SK-N-SH (cell line): Measurements from ENCODE around the gene TOR4A. TPM values are rescaled to one million over a fixed set of nuclear protein-coding genes. Genes with fewer than 3 reads are reported as not detected.

Source experiments
- CTCF ChIA-PET: fragments of 300-600, 350-600 bp; formaldehyde crosslinking; extraction: SDS; loops from one replicate; lab custom pipeline; 2021; lab: Yijun Ruan, JAX
- POLR2A ChIA-PET: fragments of 350-600 bp; sonication (Branson Sonifier 250); formaldehyde crosslinking; extraction: SDS; loops from one replicate; lab custom pipeline; 2020; ENCODE audit warnings: antibody characterized with exemption, inconsistent platforms; lab: Yijun Ruan, JAX
- DNase-seq: peaks from one replicate; pipeline ENCODE4 v3.0.0; 2012
- H2AFZ ChIP-seq: fragments of 200-600 bp; sonication (generic); 2 replicates; pipeline ENCODE4 v1.8.1; 2016; ENCODE audit warnings: antibody characterized with exemption, mild to moderate bottlenecking, low read depth
- H3F3A ChIP-seq: fragments of 200-600 bp; sonication (generic); replicated peaks from 2 replicates; pipeline ENCODE3; 2016; ENCODE audit warnings: antibody characterized with exemption, mild to moderate bottlenecking; ENCODE audit not compliant: insufficient read depth
- H3K27ac ChIP-seq, 2 experiments: fragments of 200-500 bp in 1 of 2; fragments of 200-600 bp in 1 of 2; sonication (Bioruptor generic) in 1 of 2; sonication (generic), shearing (Covaris generic) in 1 of 2; 2 replicates each; pipeline versions ENCODE4 v1.5.1 to v1.6.1; 2014 to 2016; ENCODE audit warnings: low read depth in 2 of 2, inconsistent platforms in 1 of 2, low read length in 1 of 2, mild to moderate bottlenecking in 1 of 2, mixed read lengths in 1 of 2
- H3K27me3 ChIP-seq: fragments of 200-600 bp; sonication (generic), shearing (Covaris generic); 2 replicates; pipeline ENCODE4 v1.6.1; 2016; ENCODE audit warnings: mixed run types; ENCODE audit not compliant: insufficient read depth
- H3K36me3 ChIP-seq, 2 experiments: fragments of 200-500 bp in 1 of 2; fragments of 200-600 bp in 1 of 2; sonication (Bioruptor generic) in 1 of 2; sonication (generic) in 1 of 2; replicated peaks in 1 of 2; 2 replicates each; pipeline versions ENCODE3 to v1.5.1; 2014 to 2016; ENCODE audit warnings: low read length in 1 of 2, mild to moderate bottlenecking in 1 of 2; ENCODE audit not compliant: insufficient read depth in 2 of 2, control insufficient read depth in 1 of 2
- H3K4me1 ChIP-seq, 2 experiments: fragments of 200-500 bp in 1 of 2; fragments of 200-600 bp in 1 of 2; sonication (Bioruptor generic) in 1 of 2; sonication (generic), shearing (Covaris generic) in 1 of 2; 2 replicates each; pipeline versions ENCODE4 v1.5.1 to v1.6.1; 2014 to 2016; ENCODE audit warnings: low read depth in 1 of 2, low read length in 1 of 2, mixed run types in 1 of 2; ENCODE audit not compliant: insufficient read depth in 2 of 2, control insufficient read depth in 1 of 2
- H3K4me2 ChIP-seq: fragments of 200-600 bp; sonication (generic), shearing (Covaris generic); 2 replicates; pipeline ENCODE4 v1.6.1; 2017; ENCODE audit warnings: mixed run types
- H3K4me3 ChIP-seq, 2 experiments: fragments of 200-500 bp in 1 of 2; fragments of 200-600 bp in 1 of 2; sonication (Bioruptor generic) in 1 of 2; sonication (generic), shearing (Covaris generic) in 1 of 2; 2 replicates each; pipeline versions ENCODE4 v1.5.1 to v1.8.1; 2014 to 2016; ENCODE audit warnings: low read depth in 2 of 2, inconsistent platforms in 1 of 2, low read length in 1 of 2, mild to moderate bottlenecking in 1 of 2, mixed read lengths in 1 of 2, moderate library complexity in 1 of 2
- H3K79me2 ChIP-seq: fragments of 200-600 bp; sonication (generic); 2 replicates; pipeline ENCODE4 v1.8.1; 2017; ENCODE audit warnings: mild to moderate bottlenecking; ENCODE audit not compliant: insufficient read depth
- H3K9ac ChIP-seq: fragments of 200-600 bp; sonication (generic); 2 replicates; pipeline ENCODE4 v1.6.1; 2017; ENCODE audit warnings: mixed run types
- H3K9me2 ChIP-seq: fragments of 200-600 bp; sonication (generic); 2 replicates; pipeline ENCODE4 v1.6.1; 2017; ENCODE audit warnings: mixed run types
- H3K9me3 ChIP-seq: fragments of 200-600 bp; sonication (generic); 2 replicates; pipeline ENCODE4 v1.6.1; 2017; ENCODE audit warnings: mixed run types, mild to moderate bottlenecking, moderate library complexity
- H4K20me1 ChIP-seq: fragments of 200-600 bp; sonication (generic); 2 replicates; pipeline ENCODE4 v1.6.1; 2017; ENCODE audit warnings: mild to moderate bottlenecking, mixed run types; ENCODE audit not compliant: insufficient read depth
- CHD2 ChIP-seq: fragments of 150-350 bp; IDR thresholded peaks from 2 replicates; pipeline ENCODE4 v1.6.1; 2018; ENCODE audit warnings: low read length; ENCODE audit not compliant: partially characterized antibody
- ELF1 ChIP-seq: IDR thresholded peaks from 2 replicates; pipeline ENCODE4 v1.4.0; 2012
- EZH2phosphoT487 ChIP-seq: fragments of 200-600 bp; sonication (generic); IDR thresholded peaks from 2 replicates; pipeline ENCODE4 v1.6.1; 2017; ENCODE audit warnings: low read depth, mixed run types, mild to moderate bottlenecking, antibody characterized with exemption, moderate library complexity, borderline replicate concordance
- FOXJ3 ChIP-seq: sonication (generic); formaldehyde crosslinking; IDR thresholded peaks from 2 replicates; pipeline ENCODE4 v1.5.1; 2020; ENCODE audit warnings: mild to moderate bottlenecking, missing genetic modification reagents
- GATA2 ChIP-seq: sonication (generic); formaldehyde crosslinking; IDR thresholded peaks from 2 replicates; pipeline ENCODE4 v1.5.0; 2020; ENCODE audit warnings: mild to moderate bottlenecking, missing genetic modification reagents
- MEF2A ChIP-seq: IDR thresholded peaks from 2 replicates; pipeline ENCODE4 v1.4.0; 2012; ENCODE audit warnings: low read depth, borderline replicate concordance
- RAD21 ChIP-seq: IDR thresholded peaks from 2 replicates; pipeline ENCODE4 v1.6.1; 2012; ENCODE audit warnings: mild to moderate bottlenecking, low read length
- RFX5 ChIP-seq: IDR thresholded peaks from 2 replicates; pipeline ENCODE4 v1.6.1; 2012; ENCODE audit warnings: mild to moderate bottlenecking, improper control_type of control experiment, low read length
- SIN3A ChIP-seq: IDR thresholded peaks from 2 replicates; pipeline ENCODE4 v1.6.1; 2012; ENCODE audit warnings: low read depth, mild to moderate bottlenecking, low read length, moderate library complexity, borderline replicate concordance
- WGBS: methylation state at CpG from one replicate; pipeline ENCODE4 v1.1.6; 2017; ENCODE audit warnings: low lambda C conversion rate; 5-methylcytosine and 5-hydroxymethylcytosine counted together
- polyA plus RNA-seq, 3 experiments: library from polyadenylated mRNA; depleted of rRNA; stranded (reverse); fragments of >200 nt; gene quantifications; 2 replicates each; pipeline ENCODE4 v1.2.3, GENCODE V29; 2012
- TF ChIP-seq, protein P1 (sequence below): IDR thresholded peaks from 2 replicates; pipeline ENCODE4 v1.4.0; 2012; ENCODE audit warnings: low read depth
- TF ChIP-seq, protein P2 (sequence below): fragments of 200-600 bp; sonication (generic); IDR thresholded peaks from 2 replicates; pipeline ENCODE4 v1.6.1; 2017; ENCODE audit warnings: antibody characterized with exemption, mild to moderate bottlenecking, moderate library complexity
- TF ChIP-seq, protein P3 (sequence below): IDR thresholded peaks from 2 replicates; pipeline ENCODE4 v1.6.1; 2012; ENCODE audit warnings: mild to moderate bottlenecking, low read depth, low read length, moderate library complexity

Gene TOR4A
- polyA plus RNA-seq, 1 of the 3 experiments (the other 2 are of a cell fraction): 0.81 TPM

DNA sequence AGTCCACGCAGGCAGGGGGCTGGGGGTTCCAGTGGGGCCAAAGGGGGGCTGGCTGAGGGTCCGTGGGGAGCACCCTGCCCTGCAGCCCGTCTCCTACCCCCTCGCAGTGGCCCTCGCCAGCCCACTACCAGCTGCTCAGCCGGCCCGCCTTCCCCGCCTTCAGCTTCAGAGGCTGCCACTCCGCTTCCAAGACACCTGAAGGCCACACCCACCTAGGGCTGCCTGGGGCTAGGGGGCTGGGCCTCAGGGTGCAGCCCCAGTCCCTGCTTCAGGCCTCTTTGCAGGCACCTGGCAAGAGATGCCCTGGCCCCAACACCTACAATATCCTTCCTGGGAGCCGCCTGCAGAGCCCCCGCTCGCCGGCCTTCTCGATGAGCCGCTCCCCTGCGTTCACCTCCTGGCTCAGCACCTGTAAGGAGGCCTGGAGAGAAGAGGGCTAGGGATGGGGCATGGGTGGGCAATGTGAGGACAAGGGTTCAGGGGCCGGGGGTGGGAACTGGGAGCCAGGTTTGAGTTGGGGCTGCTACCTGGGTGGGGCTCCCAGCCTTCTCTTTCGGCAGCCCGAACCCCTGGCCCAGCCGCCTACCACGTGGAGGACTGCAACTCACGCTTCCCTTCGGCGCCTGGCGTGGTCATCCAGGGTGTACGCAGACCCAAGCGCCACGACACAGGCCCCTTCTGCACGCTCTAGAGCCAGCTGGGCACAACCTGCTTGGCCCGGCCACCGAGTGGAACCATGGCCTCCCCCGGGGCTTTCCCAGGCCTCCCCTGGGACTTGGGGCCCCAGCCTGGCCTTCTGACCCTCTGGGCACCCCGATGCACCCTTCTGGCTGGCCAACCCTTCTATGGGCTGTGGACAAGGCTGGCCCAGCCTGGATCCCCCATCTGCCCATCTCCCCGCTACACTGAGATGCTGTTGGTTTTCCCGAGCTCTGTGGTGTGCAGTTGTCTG, 24.7 kb upstream of the TOR4A start:
- H3K9ac ChIP-seq: no peak overlapping the region
- H3K9me3 ChIP-seq: no peaks in the 10 kb centered on the region
- no peak for DNase-seq
- H3K4me1 ChIP-seq: peaks cover 0 to 26% of the 10 kb centered on the region in 2 experiments; a peak in 1 of 4 replicates
- no peak overlapping the region for H3K27ac ChIP-seq
- no peaks in the 10 kb centered on the region for H3F3A ChIP-seq
- CTCF ChIA-PET: interaction anchor here (0.8 to 8.2 kb wide), 6 partner anchors 12 to 326 kb away, joined by 3 to 38 read pairs (median 5); partner anchors contain the start of genes DPH7, RNF224 and TUBB4B
- peaks cover 0 to 7% of the 10 kb centered on the region in 2 experiments for H3K36me3 ChIP-seq
- no peaks in the 10 kb centered on the region for H3K27me3 ChIP-seq
- no peak overlapping the region for H3K4me3 ChIP-seq
- no peak overlapping the region for H3K4me2 ChIP-seq
- POLR2A ChIA-PET: interaction anchor here (0.9 to 6.6 kb wide), 3 partner anchors 8 to 16 kb away, joined by 3 to 83 read pairs (median 3); partner anchors contain the start of gene TUBB4B
- no peaks in the 10 kb centered on the region for H3K9me2 ChIP-seq
- 96% methylated on average over 30 of the region's 35 CpGs for WGBS
- TF ChIP-seq RFX5 (no peak), GATA2 (no peak), MEF2A (no peak), CHD2 (no peak), ELF1 (no peak), FOXJ3 (CRISPR knock-in tag) (no peak), SIN3A (no peak), RAD21 (no peak), EZH2phosphoT487 (no peak)
- TF ChIP-seq, protein P1, sequence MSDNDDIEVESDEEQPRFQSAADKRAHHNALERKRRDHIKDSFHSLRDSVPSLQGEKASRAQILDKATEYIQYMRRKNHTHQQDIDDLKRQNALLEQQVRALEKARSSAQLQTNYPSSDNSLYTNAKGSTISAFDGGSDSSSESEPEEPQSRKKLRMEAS: no peak
- TF ChIP-seq, protein P2, sequence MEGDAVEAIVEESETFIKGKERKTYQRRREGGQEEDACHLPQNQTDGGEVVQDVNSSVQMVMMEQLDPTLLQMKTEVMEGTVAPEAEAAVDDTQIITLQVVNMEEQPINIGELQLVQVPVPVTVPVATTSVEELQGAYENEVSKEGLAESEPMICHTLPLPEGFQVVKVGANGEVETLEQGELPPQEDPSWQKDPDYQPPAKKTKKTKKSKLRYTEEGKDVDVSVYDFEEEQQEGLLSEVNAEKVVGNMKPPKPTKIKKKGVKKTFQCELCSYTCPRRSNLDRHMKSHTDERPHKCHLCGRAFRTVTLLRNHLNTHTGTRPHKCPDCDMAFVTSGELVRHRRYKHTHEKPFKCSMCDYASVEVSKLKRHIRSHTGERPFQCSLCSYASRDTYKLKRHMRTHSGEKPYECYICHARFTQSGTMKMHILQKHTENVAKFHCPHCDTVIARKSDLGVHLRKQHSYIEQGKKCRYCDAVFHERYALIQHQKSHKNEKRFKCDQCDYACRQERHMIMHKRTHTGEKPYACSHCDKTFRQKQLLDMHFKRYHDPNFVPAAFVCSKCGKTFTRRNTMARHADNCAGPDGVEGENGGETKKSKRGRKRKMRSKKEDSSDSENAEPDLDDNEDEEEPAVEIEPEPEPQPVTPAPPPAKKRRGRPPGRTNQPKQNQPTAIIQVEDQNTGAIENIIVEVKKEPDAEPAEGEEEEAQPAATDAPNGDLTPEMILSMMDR: no peak
- TF ChIP-seq, protein P3, sequence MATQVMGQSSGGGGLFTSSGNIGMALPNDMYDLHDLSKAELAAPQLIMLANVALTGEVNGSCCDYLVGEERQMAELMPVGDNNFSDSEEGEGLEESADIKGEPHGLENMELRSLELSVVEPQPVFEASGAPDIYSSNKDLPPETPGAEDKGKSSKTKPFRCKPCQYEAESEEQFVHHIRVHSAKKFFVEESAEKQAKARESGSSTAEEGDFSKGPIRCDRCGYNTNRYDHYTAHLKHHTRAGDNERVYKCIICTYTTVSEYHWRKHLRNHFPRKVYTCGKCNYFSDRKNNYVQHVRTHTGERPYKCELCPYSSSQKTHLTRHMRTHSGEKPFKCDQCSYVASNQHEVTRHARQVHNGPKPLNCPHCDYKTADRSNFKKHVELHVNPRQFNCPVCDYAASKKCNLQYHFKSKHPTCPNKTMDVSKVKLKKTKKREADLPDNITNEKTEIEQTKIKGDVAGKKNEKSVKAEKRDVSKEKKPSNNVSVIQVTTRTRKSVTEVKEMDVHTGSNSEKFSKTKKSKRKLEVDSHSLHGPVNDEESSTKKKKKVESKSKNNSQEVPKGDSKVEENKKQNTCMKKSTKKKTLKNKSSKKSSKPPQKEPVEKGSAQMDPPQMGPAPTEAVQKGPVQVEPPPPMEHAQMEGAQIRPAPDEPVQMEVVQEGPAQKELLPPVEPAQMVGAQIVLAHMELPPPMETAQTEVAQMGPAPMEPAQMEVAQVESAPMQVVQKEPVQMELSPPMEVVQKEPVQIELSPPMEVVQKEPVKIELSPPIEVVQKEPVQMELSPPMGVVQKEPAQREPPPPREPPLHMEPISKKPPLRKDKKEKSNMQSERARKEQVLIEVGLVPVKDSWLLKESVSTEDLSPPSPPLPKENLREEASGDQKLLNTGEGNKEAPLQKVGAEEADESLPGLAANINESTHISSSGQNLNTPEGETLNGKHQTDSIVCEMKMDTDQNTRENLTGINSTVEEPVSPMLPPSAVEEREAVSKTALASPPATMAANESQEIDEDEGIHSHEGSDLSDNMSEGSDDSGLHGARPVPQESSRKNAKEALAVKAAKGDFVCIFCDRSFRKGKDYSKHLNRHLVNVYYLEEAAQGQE: no peak
- H2AFZ ChIP-seq: no peak overlapping the region
- peaks cover 12% of the 10 kb centered on the region; the same call in 1 of the 2 replicates for H4K20me1 ChIP-seq
- peaks cover 25% of the 10 kb centered on the region for H3K79me2 ChIP-seq
